Measurements from ENCODE around the gene LFNG.

LFNG gene

GRCh38 chr7:2544541-2545188, 25.1 kb downstream of the LFNG start:
- Histone ChIP-seq H3K4me2 (ENCODE audit: low read length) (no peak overlapping the region), H3K27ac (ENCODE audit: low read depth, low read length, poor library complexity, severe bottlenecking) (no peak overlapping the region), H3K79me2 (ENCODE audit: insufficient read depth, low read length) (no peaks in the 10 kb centered on the region), H3K9me3 (ENCODE audit: low read length) (no peaks in the 10 kb centered on the region), H4K20me1 (ENCODE audit: insufficient read depth, low read length) (no peaks in the 10 kb centered on the region), H3K36me3 (ENCODE audit: insufficient read depth, low read length) (peaks cover 69% of the 10 kb centered on the region), H3K27me3 (ENCODE audit: insufficient read depth, low read length) (no peaks in the 10 kb centered on the region), H3K9ac (ENCODE audit: low read length) (no peak overlapping the region), H3K4me1 (ENCODE audit: insufficient read depth, low read length, severe bottlenecking) (no peaks in the 10 kb centered on the region), H2AFZ (ENCODE audit: low read length) (no peak overlapping the region), H3F3A (ENCODE audit: insufficient read depth, low read length) (no peaks in the 10 kb centered on the region), H3K9me2 (ENCODE audit: low read depth, low read length) (no peaks in the 10 kb centered on the region), H3K4me3 (ENCODE audit: low read depth, low read length, poor library complexity, severe bottlenecking) (no peak overlapping the region)
- TF ChIP-seq CTCF (IDR thresholded peaks at IDR 0.05; ENCODE audit: low read length) = no peak

GRCh38 chr7:2545746-2546425, 26.3 kb downstream of the LFNG start:
- Histone ChIP-seq H3K4me3 (ENCODE audit: low read depth, low read length, poor library complexity, severe bottlenecking) (no peak overlapping the region), H3K9me3 (ENCODE audit: low read length) (no peaks in the 10 kb centered on the region), H3K4me2 (ENCODE audit: low read length) (no peak overlapping the region), H3F3A (ENCODE audit: insufficient read depth, low read length) (no peaks in the 10 kb centered on the region), H2AFZ (ENCODE audit: low read length) (no peak overlapping the region), H3K4me1 (ENCODE audit: insufficient read depth, low read length, severe bottlenecking) (no peaks in the 10 kb centered on the region), H3K9me2 (ENCODE audit: low read depth, low read length) (no peaks in the 10 kb centered on the region), H3K27me3 (ENCODE audit: insufficient read depth, low read length) (no peaks in the 10 kb centered on the region), H3K9ac (ENCODE audit: low read length) (no peak overlapping the region), H3K36me3 (ENCODE audit: insufficient read depth, low read length) (peaks cover 69% of the 10 kb centered on the region), H3K27ac (ENCODE audit: low read depth, low read length, poor library complexity, severe bottlenecking) (no peak overlapping the region), H3K79me2 (ENCODE audit: insufficient read depth, low read length) (no peaks in the 10 kb centered on the region), H4K20me1 (ENCODE audit: insufficient read depth, low read length) (no peaks in the 10 kb centered on the region)
- no peak for TF ChIP-seq EZH2 (IDR thresholded peaks at IDR 0.05; ENCODE audit: borderline replicate concordance, low read length)
- no peak for TF ChIP-seq CTCF (IDR thresholded peaks at IDR 0.05; ENCODE audit: low read length)

- no peaks in the 10 kb centered on the region for H3K4me1 ChIP-seq (ENCODE audit: insufficient read depth, low read length, severe bottlenecking)
- no peak overlapping the region for H3K4me3 ChIP-seq (ENCODE audit: low read depth, low read length, poor library complexity, severe bottlenecking)
- no peak overlapping the region for H3K9ac ChIP-seq (ENCODE audit: low read length)
- no peak overlapping the region for H3K27ac ChIP-seq (ENCODE audit: low read depth, low read length, poor library complexity, severe bottlenecking)
- H4K20me1 ChIP-seq (ENCODE audit: insufficient read depth, low read length) = no peaks in the 10 kb centered on the region
- H3K27me3 ChIP-seq (ENCODE audit: insufficient read depth, low read length) = no peaks in the 10 kb centered on the region
- H3K36me3 ChIP-seq (ENCODE audit: insufficient read depth, low read length) = peaks cover 61% of the 10 kb centered on the region
- H2AFZ ChIP-seq (ENCODE audit: low read length) = no peak overlapping the region
- no peaks in the 10 kb centered on the region for H3K9me2 ChIP-seq (ENCODE audit: low read depth, low read length)
- no peak for TF ChIP-seq CTCF (IDR thresholded peaks at IDR 0.05; ENCODE audit: low read length)
- H3K79me2 ChIP-seq (ENCODE audit: insufficient read depth, low read length) = no peaks in the 10 kb centered on the region
- no peaks in the 10 kb centered on the region for H3F3A ChIP-seq (ENCODE audit: insufficient read depth, low read length)
- no peaks in the 10 kb centered on the region for H3K9me3 ChIP-seq (ENCODE audit: low read length)
- no peak overlapping the region for H3K4me2 ChIP-seq (ENCODE audit: low read length)
Observed at GRCh38 chr7:2546776-2547586, 27.4 kb downstream of the LFNG start.
